Fibroblast of villous mesenchyme (primary cell): ENCODE measurements around the gene LRRC34. TPM values are rescaled to one million over a fixed set of nuclear protein-coding genes. Genes with fewer than 3 reads are reported as not detected.

Experiments used
- DNase-seq: peaks from one replicate; pipeline ENCODE4 v3.0.0-alpha.2; 2010; ENCODE audit warnings: low read depth
- H3K4me3 ChIP-seq: 2 replicates; pipeline ENCODE4 v1.5.1; 2011; ENCODE audit warnings: low read depth, mild to moderate bottlenecking, low read length
- CTCF ChIP-seq: IDR thresholded peaks from 2 replicates; pipeline ENCODE4 v1.5.1; 2012; ENCODE audit warnings: low read depth, mild to moderate bottlenecking, low read length; ENCODE audit not compliant: insufficient read depth
- total RNA-seq: library from RNA; depleted of rRNA; stranded (reverse); fragments of >200 nt; gene quantifications from 2 replicates; pipeline ENCODE4 v1.2.3, GENCODE V29; 2012

Gene LRRC34
- total RNA-seq, 1 donor = 4.3 TPM

- no peak overlapping the region for H3K4me3 ChIP-seq
- DNase-seq = no peak
- TF ChIP-seq CTCF = no peak
Observed at GRCh38 chr3:169804681-169805080, 8.0 kb downstream of the LRRC34 start.

GRCh38 chr3:169792359-169792758 lies 20.3 kb downstream of the LRRC34 start:
- no peak for DNase-seq
- TF ChIP-seq CTCF = no peak
- no peak overlapping the region for H3K4me3 ChIP-seq

- TF ChIP-seq CTCF = no peak
- H3K4me3 ChIP-seq = no peak overlapping the region
- no peak for DNase-seq
Observed at GRCh38 chr3:169790687-169791429, 21.8 kb downstream of the LRRC34 start.

GRCh38 chr3:169790219-169790618 lies 22.5 kb downstream of the LRRC34 start:
- no peak for DNase-seq
- TF ChIP-seq CTCF = no peak
- H3K4me3 ChIP-seq = no peak overlapping the region

- no peak for TF ChIP-seq CTCF
- H3K4me3 ChIP-seq = no peak overlapping the region
- DNase-seq = no peak
Observed at GRCh38 chr3:169787791-169788190, 24.9 kb downstream of the LRRC34 start.

GRCh38 chr3:169787120-169787519 lies 25.6 kb downstream of the LRRC34 start:
- H3K4me3 ChIP-seq = no peak overlapping the region
- no peak for DNase-seq
- no peak for TF ChIP-seq CTCF
